Tibial artery (tissue), 4 donors: ENCODE results near the gene ARSI.

Experiments used
- DNase-seq, 2 donors: peaks; one replicate each; pipeline ENCODE4 v3.0.0-alpha.2; 2019
- H3K27ac ChIP-seq, 2 donors: fragments of 200-600 bp; sonication (generic) in 1 of 2; 1 replicate in 1 of 2; 2 replicates in 1 of 2; pipeline ENCODE4 v1.5.1; 2018 to 2019; ENCODE audit warnings: mild to moderate bottlenecking in 1 of 2
- H3K27me3 ChIP-seq, 2 donors: fragments of 200-600 bp; sonication (generic) in 1 of 2; one replicate each; pipeline versions ENCODE4 v1.5.1 to v1.6.0; 2016 to 2019
- H3K36me3 ChIP-seq, 3 donors: fragments of 200-600 bp; sonication (generic) in 2 of 3; one replicate each; pipeline ENCODE4 v1.5.1; 2016 to 2019; ENCODE audit warnings: mild to moderate bottlenecking in 2 of 3
- H3K4me1 ChIP-seq, 4 donors: fragments of 200-600 bp; sonication (generic) in 2 of 4; 1 replicate in 3 of 4; 2 replicates in 1 of 4; pipeline ENCODE4 v1.5.1; 2016 to 2019
- H3K4me3 ChIP-seq, 2 donors: fragments of 200-600 bp; sonication (generic) in 1 of 2; 1 replicate in 1 of 2; 2 replicates in 1 of 2; pipeline ENCODE4 v1.5.1; 2018 to 2019; ENCODE audit warnings: mild to moderate bottlenecking in 2 of 2
- H3K9me3 ChIP-seq, 3 donors: fragments of 200-600 bp; sonication (generic) in 1 of 3; one replicate each; pipeline ENCODE4 v1.5.1; 2016 to 2019
- CTCF ChIP-seq, 2 experiments: fragments of 200-600 bp in 1 of 2; fragments of 450-650 bp in 1 of 2; IDR thresholded peaks; one replicate each; pipeline ENCODE4 v1.5.1; 2017 to 2019; ENCODE audit warnings: antibody characterized with exemption in 2 of 2, mild to moderate bottlenecking in 1 of 2, moderate library complexity in 1 of 2
- intact Hi-C: fragments of 100-400 bp; cut with DNase I; formaldehyde crosslinking; loops from one replicate; pipeline ENCODE4 v1.15.0; 2023; ENCODE audit warnings: low total_unique reads

The ARSI gene

GRCh38 chr5:150310246-150310645 is 7.5 kb upstream of the ARSI start:
- Histone ChIP-seq H3K4me1 (no peaks in the 10 kb centered on the region), H3K36me3 (no peaks in the 10 kb centered on the region), H3K27ac (no peak overlapping the region), H3K27me3 (peaks cover 0 to 6% of the 10 kb centered on the region in 2 donors), H3K9me3 (no peaks in the 10 kb centered on the region), H3K4me3 (no peak overlapping the region)
- no peak for DNase-seq
- intact Hi-C loops, result no loop called here
- TF ChIP-seq CTCF (IDR thresholded peaks at IDR 0.05), result no peak

GRCh38 chr5:150309886-150310239 is 7.2 kb upstream of the ARSI start:
- no peak for TF ChIP-seq CTCF (IDR thresholded peaks at IDR 0.05)
- H3K4me1 ChIP-seq, result no peaks in the 10 kb centered on the region
- intact Hi-C loops, result no loop called here

GRCh38 chr5:150309101-150309885 is 6.6 kb upstream of the ARSI start:
- Histone ChIP-seq H3K4me1 (no peaks in the 10 kb centered on the region), H3K27ac (no peak overlapping the region), H3K4me3 (no peak overlapping the region), H3K9me3 (no peaks in the 10 kb centered on the region), H3K27me3 (peaks cover 0 to 6% of the 10 kb centered on the region in 2 donors), H3K36me3 (no peaks in the 10 kb centered on the region)
- no peak for DNase-seq
- TF ChIP-seq CTCF (IDR thresholded peaks at IDR 0.05), result no peak
- intact Hi-C loops, result no loop called here

More at GRCh38 chr5:150309886-150310239, 7.2 kb upstream of the ARSI start:
- Histone ChIP-seq H3K4me3 (no peak overlapping the region), H3K27ac (no peak overlapping the region), H3K36me3 (no peaks in the 10 kb centered on the region), H3K9me3 (no peaks in the 10 kb centered on the region), H3K27me3 (peaks cover 0 to 6% of the 10 kb centered on the region in 2 donors)
- no peak for DNase-seq

- Histone ChIP-seq H3K4me3 (no peak overlapping the region), H3K27me3 (peaks cover 0 to 6% of the 10 kb centered on the region in 2 donors), H3K27ac (no peak overlapping the region), H3K36me3 (no peaks in the 10 kb centered on the region), H3K4me1 (peaks cover 0 to 6% (median 4%) of the 10 kb centered on the region in 4 donors), H3K9me3 (no peaks in the 10 kb centered on the region)
- TF ChIP-seq CTCF (IDR thresholded peaks at IDR 0.05), result no peak
- intact Hi-C loops, result no loop called here
- DNase-seq, result no peak
Measured at GRCh38 chr5:150307617-150308426, 5.1 kb upstream of the ARSI start.

GRCh38 chr5:150306775-150307174 is 4.1 kb upstream of the ARSI start:
- DNase-seq, result no peak
- Histone ChIP-seq H3K9me3 (no peaks in the 10 kb centered on the region), H3K36me3 (no peaks in the 10 kb centered on the region), H3K27ac (no peak overlapping the region), H3K4me3 (no peak overlapping the region), H3K27me3 (peaks cover 0 to 6% of the 10 kb centered on the region in 2 donors), H3K4me1 (peaks cover 0 to 16% (median 13%) of the 10 kb centered on the region in 4 donors)
- TF ChIP-seq CTCF (IDR thresholded peaks at IDR 0.05), result no peak
- intact Hi-C loops, result no loop called here
